ENCODE measurements around the gene IL10RA.

- TF ChIP-seq, protein P1, sequence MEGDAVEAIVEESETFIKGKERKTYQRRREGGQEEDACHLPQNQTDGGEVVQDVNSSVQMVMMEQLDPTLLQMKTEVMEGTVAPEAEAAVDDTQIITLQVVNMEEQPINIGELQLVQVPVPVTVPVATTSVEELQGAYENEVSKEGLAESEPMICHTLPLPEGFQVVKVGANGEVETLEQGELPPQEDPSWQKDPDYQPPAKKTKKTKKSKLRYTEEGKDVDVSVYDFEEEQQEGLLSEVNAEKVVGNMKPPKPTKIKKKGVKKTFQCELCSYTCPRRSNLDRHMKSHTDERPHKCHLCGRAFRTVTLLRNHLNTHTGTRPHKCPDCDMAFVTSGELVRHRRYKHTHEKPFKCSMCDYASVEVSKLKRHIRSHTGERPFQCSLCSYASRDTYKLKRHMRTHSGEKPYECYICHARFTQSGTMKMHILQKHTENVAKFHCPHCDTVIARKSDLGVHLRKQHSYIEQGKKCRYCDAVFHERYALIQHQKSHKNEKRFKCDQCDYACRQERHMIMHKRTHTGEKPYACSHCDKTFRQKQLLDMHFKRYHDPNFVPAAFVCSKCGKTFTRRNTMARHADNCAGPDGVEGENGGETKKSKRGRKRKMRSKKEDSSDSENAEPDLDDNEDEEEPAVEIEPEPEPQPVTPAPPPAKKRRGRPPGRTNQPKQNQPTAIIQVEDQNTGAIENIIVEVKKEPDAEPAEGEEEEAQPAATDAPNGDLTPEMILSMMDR (IDR thresholded peaks at IDR 0.05): no peak
- TF ChIP-seq POLR2AphosphoS5 (IDR thresholded peaks at IDR 0.05) (no peak), POLR2A (IDR thresholded peaks at IDR 0.05) (no peak)
These were observed 41.5 kb downstream of the IL10RA start for GRCh38 chr11:118027694-118028093.

All from prostate gland (tissue), 2 donors.